Right lobe of liver (tissue), 6 donors: Measurements from ENCODE around the gene TACO1. TPM values are rescaled to one million over a fixed set of nuclear protein-coding genes. Genes with fewer than 3 reads are reported as not detected.
A peak's percentile ranks its signal among the peaks of the same experiment; 100 is the strongest.

ENCODE experiments used
- ATAC-seq, 4 donors: fragments of 200-7000 bp; cut with Tn5 transposase; one replicate each; pipeline ENCODE4 v1.9.1; 2020; ENCODE audit warnings: mild to moderate bottlenecking in 4 of 4, moderate library complexity in 4 of 4
- DNase-seq, 3 donors: peaks; one replicate each; pipeline ENCODE4 v3.0.0-alpha.2; 2020
- H3K27ac ChIP-seq, 3 donors: fragments of 200-600 bp; one replicate each; pipeline ENCODE4 v1.8.0; 2022
- H3K27me3 ChIP-seq, 2 donors: fragments of 200-600 bp; one replicate each; pipeline ENCODE4 v1.8.0; 2022
- H3K36me3 ChIP-seq, 4 donors: fragments of 200-600 bp; sonication (generic) in 1 of 4; one replicate each; pipeline versions ENCODE4 v1.5.1 to v1.8.0; 2017 to 2022; ENCODE audit warnings: control low read depth in 1 of 4
- H3K4me1 ChIP-seq, 4 donors: fragments of 200-600 bp; sonication (generic) in 1 of 4; one replicate each; pipeline versions ENCODE4 v1.5.1 to v1.8.0; 2017 to 2022; ENCODE audit warnings: control low read depth in 1 of 4
- H3K4me3 ChIP-seq, 3 donors: fragments of 200-600 bp; one replicate each; pipeline ENCODE4 v1.8.0; 2022
- H3K9me3 ChIP-seq, 4 donors: fragments of 200-600 bp; sonication (generic) in 1 of 4; one replicate each; pipeline versions ENCODE4 v1.5.1 to v1.8.0; 2017 to 2022; ENCODE audit warnings: control low read depth in 1 of 4
- POLR2A ChIP-seq: fragments of 450-650 bp; IDR thresholded peaks from one replicate; pipeline ENCODE4 v1.6.1; 2017; ENCODE audit warnings: antibody characterized with exemption, mild to moderate bottlenecking
- WGBS: methylation state at CpG from one replicate; pipeline ENCODE4 v1.1.6; 2018; ENCODE audit warnings: low coverage, low lambda C conversion rate; ENCODE audit not compliant: insufficient coverage; ENCODE audit errors: missing lambda C conversion rate; 5-methylcytosine and 5-hydroxymethylcytosine counted together
- intact Hi-C, 2 donors: fragments of 100-400 bp; cut with DNase I; formaldehyde crosslinking; loops; one replicate each; pipeline versions ENCODE4 v1.11.2 to v1.14.1; 2022
- total RNA-seq, 6 experiments: library from RNA; depleted of rRNA in 2 of 6; stranded (reverse); fragments of >200 nt in 2 of 6; fragmentation: NEBNext Ultra II Directional in 3 of 6; extraction: Animal tissue kit (Norgen Biotek cat#: 25700) in 3 of 6; gene quantifications; one replicate each; pipeline versions ENCODE4 v1.1.0 to v1.2.4, GENCODE V29; 2016 to 2023
- TF ChIP-seq, protein P1 (sequence below), 4 donors: fragments of 200-600 bp in 3 of 4; fragments of 450-650 bp in 1 of 4; IDR thresholded peaks; one replicate each; pipeline versions ENCODE4 v1.5.1 to v1.8.0; 2016 to 2022; ENCODE audit warnings: antibody characterized with exemption in 4 of 4, mild to moderate bottlenecking in 2 of 4
- donor health status: DM: no; HTN: yes; CAD: no.
- donor health status: DM: no; HTN: no; CAD: no.
- donor health status: DM: no; HTN: no; CAD: no.
- donor health status: DM: no; HTN: yes; CAD: no.
- donor health status: DM: no; HTN: yes; CAD: no.

TACO1 gene
- total RNA-seq, 6 experiments from 2014 or later, result 30.6 to 46.7 (median 35.5) TPM

- no peak for ATAC-seq
- Histone ChIP-seq H3K27me3 (no peaks in the 10 kb centered on the region), H3K4me3 (no peak overlapping the region), H3K4me1 (peaks cover 0 to 61% (median 13%) of the 10 kb centered on the region in 4 donors), H3K27ac (no peak overlapping the region), H3K36me3 (no peaks in the 10 kb centered on the region), H3K9me3 (no peaks in the 10 kb centered on the region)
- no peak for DNase-seq
- TF ChIP-seq, protein P1, sequence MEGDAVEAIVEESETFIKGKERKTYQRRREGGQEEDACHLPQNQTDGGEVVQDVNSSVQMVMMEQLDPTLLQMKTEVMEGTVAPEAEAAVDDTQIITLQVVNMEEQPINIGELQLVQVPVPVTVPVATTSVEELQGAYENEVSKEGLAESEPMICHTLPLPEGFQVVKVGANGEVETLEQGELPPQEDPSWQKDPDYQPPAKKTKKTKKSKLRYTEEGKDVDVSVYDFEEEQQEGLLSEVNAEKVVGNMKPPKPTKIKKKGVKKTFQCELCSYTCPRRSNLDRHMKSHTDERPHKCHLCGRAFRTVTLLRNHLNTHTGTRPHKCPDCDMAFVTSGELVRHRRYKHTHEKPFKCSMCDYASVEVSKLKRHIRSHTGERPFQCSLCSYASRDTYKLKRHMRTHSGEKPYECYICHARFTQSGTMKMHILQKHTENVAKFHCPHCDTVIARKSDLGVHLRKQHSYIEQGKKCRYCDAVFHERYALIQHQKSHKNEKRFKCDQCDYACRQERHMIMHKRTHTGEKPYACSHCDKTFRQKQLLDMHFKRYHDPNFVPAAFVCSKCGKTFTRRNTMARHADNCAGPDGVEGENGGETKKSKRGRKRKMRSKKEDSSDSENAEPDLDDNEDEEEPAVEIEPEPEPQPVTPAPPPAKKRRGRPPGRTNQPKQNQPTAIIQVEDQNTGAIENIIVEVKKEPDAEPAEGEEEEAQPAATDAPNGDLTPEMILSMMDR (IDR thresholded peaks at IDR 0.05), result no peak
- no peak for TF ChIP-seq POLR2A
- 80% methylated on average over 1 of the region's 1 CpG for WGBS
- intact Hi-C loops, result no loop called here
Measured at GRCh38 chr17:63624531-63624880, 23.8 kb downstream of the TACO1 start.

GRCh38 chr17:63626551-63627180, 26.0 kb downstream of the TACO1 start:
- H3K36me3 ChIP-seq, result no peaks in the 10 kb centered on the region
- H3K4me3 ChIP-seq, result no peak overlapping the region
- no peaks in the 10 kb centered on the region for H3K9me3 ChIP-seq
- WGBS, result 57% methylated on average over 4 of the region's 4 CpGs
- TF ChIP-seq POLR2A, result no peak
- TF ChIP-seq, protein P1 (IDR thresholded peaks at IDR 0.05), result no peak
- DNase-seq (no peak), ATAC-seq (no peak)
- H3K4me1 ChIP-seq, result peaks cover 0 to 67% (median 20%) of the 10 kb centered on the region in 4 donors
- intact Hi-C loops, result no loop called here
- H3K27me3 ChIP-seq, result no peaks in the 10 kb centered on the region
- H3K27ac ChIP-seq, result peak overlapping the region in 2 of 3 donors; percentile 7 to 13

- peak overlapping the region; percentile 2 to 10 (median 6) for H3K27ac ChIP-seq
- DNase-seq (no peak), ATAC-seq (peak; percentile 35 to 61 (median 46))
- 19% methylated on average over 1 of the region's 1 CpG for WGBS
- H3K4me1 ChIP-seq, result peaks cover 0 to 58% (median 21%) of the 10 kb centered on the region in 4 donors
- no peaks in the 10 kb centered on the region for H3K27me3 ChIP-seq
- TF ChIP-seq, protein P1 (IDR thresholded peaks at IDR 0.05), result no peak
- TF ChIP-seq POLR2A, result no peak
- peaks cover 0 to 8% (median 0%) of the 10 kb centered on the region in 4 donors for H3K36me3 ChIP-seq
- intact Hi-C loops, result loop anchor here in 1 of 2 donors (10.0 kb wide), 1 partner anchor 65 kb away; no protein-coding TSS in a partner anchor
- H3K4me3 ChIP-seq, result no peak overlapping the region
- no peaks in the 10 kb centered on the region for H3K9me3 ChIP-seq
Measured at GRCh38 chr17:63629627-63630026, 28.9 kb downstream of the TACO1 start.

GRCh38 chr17:63631062-63631461, 30.4 kb downstream of the TACO1 start:
- no peak for ATAC-seq
- H3K27ac ChIP-seq, result no peak overlapping the region

More at GRCh38 chr17:63631062-63631461, 30.4 kb downstream of the TACO1 start:
- WGBS, result 73% methylated on average over 3 of the region's 3 CpGs
- peaks cover 0 to 10% (median 0%) of the 10 kb centered on the region in 4 donors for H3K36me3 ChIP-seq
- DNase-seq, result no peak
- no peaks in the 10 kb centered on the region for H3K9me3 ChIP-seq
- H3K27me3 ChIP-seq, result no peaks in the 10 kb centered on the region
- H3K4me1 ChIP-seq, result peaks cover 0 to 45% (median 17%) of the 10 kb centered on the region in 4 donors
- intact Hi-C loops, result loop anchor here in 1 of 2 donors (10.0 kb wide), 1 partner anchor 64 kb away; no protein-coding TSS in a partner anchor
- TF ChIP-seq POLR2A, result no peak
- TF ChIP-seq, protein P1 (IDR thresholded peaks at IDR 0.05), result no peak
- no peak overlapping the region for H3K4me3 ChIP-seq
